ENCODE measurements around the gene B3GNT5. TPM values are rescaled to one million over a fixed set of nuclear protein-coding genes. Genes with fewer than 3 reads are reported as not detected.

The B3GNT5 gene
- total and polyA plus RNA-seq, 2 experiments from 2014 or later, result 4.9 to 6.4 TPM

GRCh38 chr3:183272791-183273190 is 19.7 kb downstream of the B3GNT5 start:
- Mint-ChIP-seq H3K9me3 (no peaks in the 10 kb centered on the region), H3K27me3 (ENCODE audit: insufficient read depth, low read depth, poor library complexity) (peaks cover 2% of the 10 kb centered on the region), H3K36me3 (ENCODE audit: low read depth) (no peaks in the 10 kb centered on the region), H3K27ac (no peak overlapping the region), H3K4me3 (no peak overlapping the region), H3K4me1 (peaks cover 17% of the 10 kb centered on the region)
- TF ChIP-seq STAT1 (IDR thresholded peaks at IDR 0.05; ENCODE audit: unreplicated experiment) (no peak), EZH2 (IDR thresholded peaks at IDR 0.05; ENCODE audit: low read depth, unreplicated experiment) (no peak), ZNF114 (CRISPR knock-in tag; IDR thresholded peaks at IDR 0.05) (no peak), NANOG (IDR thresholded peaks at IDR 0.05; ENCODE audit: borderline replicate concordance) (no peak), JUNB (IDR thresholded peaks at IDR 0.05; ENCODE audit: unreplicated experiment) (no peak), ZNF462 (CRISPR knock-in tag; IDR thresholded peaks at IDR 0.05) (no peak), POLR2AphosphoS5 (IDR thresholded peaks at IDR 0.05; ENCODE audit: low read depth) (no peak), EZH2phosphoT487 (IDR thresholded peaks at IDR 0.05; ENCODE audit: unreplicated experiment) (no peak), REST (IDR thresholded peaks at IDR 0.05; ENCODE audit: unreplicated experiment) (no peak), ETS1 (IDR thresholded peaks at IDR 0.05) (no peak), CTCF (conservative IDR thresholded peaks at IDR 0.05; ENCODE audit: low read depth in 2 of 2) (no peak), ZNF331 (CRISPR knock-in tag; IDR thresholded peaks at IDR 0.05; ENCODE audit: low read depth) (no peak), CREB1 (CRISPR knock-in tag; IDR thresholded peaks at IDR 0.05; ENCODE audit: low read depth) (no peak)
- Histone ChIP-seq H3K4me3 (no peak overlapping the region), H3K4me1 (ENCODE audit: insufficient read depth) (peaks cover 17% of the 10 kb centered on the region), H3K4me2 (no peak overlapping the region), H2AFZ (no peak overlapping the region), H4K20me1 (replicated peaks; ENCODE audit: insufficient read depth) (no peaks in the 10 kb centered on the region), H3K36me3 (ENCODE audit: insufficient read depth) (no peaks in the 10 kb centered on the region), H3F3A (replicated peaks; ENCODE audit: low read depth) (no peaks in the 10 kb centered on the region), H3K27me3 (ENCODE audit: insufficient read depth) (no peaks in the 10 kb centered on the region), H3K27ac (ENCODE audit: low read depth) (no peak overlapping the region), H3K9me2 (ENCODE audit: insufficient read depth) (no peaks in the 10 kb centered on the region; the same call in 1 of the 2 replicates), H3K79me2 (replicated peaks; ENCODE audit: insufficient read depth) (0 out of 2 replicates have a peak, but pooled peaks cover 2% of the 10 kb centered on the region)
- no peak for DNase-seq (ENCODE audit: low spot score)
- ATAC-seq, result no peak
